ENCODE results near the gene CYP3A5. TPM values are rescaled to one million over a fixed set of nuclear protein-coding genes. Genes with fewer than 3 reads are reported as not detected.
"Not testable (repeated sequence)": the region's sequence is repeated elsewhere in the genome, so short reads cannot be mapped to it uniquely, and the experiment has no call there.

CYP3A5 gene
- total RNA-seq, 1 experiment from 2014 or later = not detected

DNA sequence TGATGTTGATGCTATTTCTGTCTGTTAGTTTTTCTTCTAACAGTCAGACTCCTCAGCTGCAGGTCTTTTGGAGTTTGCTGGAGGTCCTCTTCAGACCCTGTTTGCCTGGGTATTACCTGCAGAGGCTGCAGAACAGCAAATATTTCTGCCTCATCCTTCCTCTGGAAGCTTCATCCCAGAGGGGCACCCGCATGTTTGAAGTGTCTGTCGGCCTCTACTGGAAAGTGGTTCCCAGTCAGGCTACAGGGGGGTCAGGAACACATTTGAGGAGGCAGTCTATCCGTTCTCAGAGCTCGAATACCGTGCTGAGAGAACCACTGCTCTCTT, 13.3 kb upstream of the CYP3A5 start:
- Histone ChIP-seq H3K4me3 (ENCODE audit: low read length) (no peak overlapping the region), H3F3A (ENCODE audit: low read length, unreplicated experiment) (no peaks in the 10 kb centered on the region), H3K9me2 (replicated peaks; ENCODE audit: low read length) (no peaks in the 10 kb centered on the region), H4K20me1 (ENCODE audit: low read length) (no peaks in the 10 kb centered on the region), H3K4me2 (ENCODE audit: low read length) (no peak overlapping the region), H3K9me3 (ENCODE audit: low read length) (no peaks in the 10 kb centered on the region), H3K9ac (ENCODE audit: low read length) (no peak overlapping the region), H3K79me2 (ENCODE audit: low read length) (no peaks in the 10 kb centered on the region), H3K36me3 (ENCODE audit: low read depth, low read length) (no peaks in the 10 kb centered on the region), H2AFZ (ENCODE audit: low read length) (no peak overlapping the region), H3K27me3 (ENCODE audit: low read length) (no peaks in the 10 kb centered on the region), H3K27ac (ENCODE audit: low read length) (no peak overlapping the region), H3K4me1 (ENCODE audit: insufficient read depth, low read length) (no peaks in the 10 kb centered on the region)
- no peak for DNase-seq
- ChIA-PET CTCF (no interaction called here), POLR2A (ENCODE audit: unreplicated experiment) (no interaction called here)
- intact Hi-C loops (cut with micrococcal nuclease) = no loop called here
- ATAC-seq = no peak
- TF ChIP-seq, protein P1, sequence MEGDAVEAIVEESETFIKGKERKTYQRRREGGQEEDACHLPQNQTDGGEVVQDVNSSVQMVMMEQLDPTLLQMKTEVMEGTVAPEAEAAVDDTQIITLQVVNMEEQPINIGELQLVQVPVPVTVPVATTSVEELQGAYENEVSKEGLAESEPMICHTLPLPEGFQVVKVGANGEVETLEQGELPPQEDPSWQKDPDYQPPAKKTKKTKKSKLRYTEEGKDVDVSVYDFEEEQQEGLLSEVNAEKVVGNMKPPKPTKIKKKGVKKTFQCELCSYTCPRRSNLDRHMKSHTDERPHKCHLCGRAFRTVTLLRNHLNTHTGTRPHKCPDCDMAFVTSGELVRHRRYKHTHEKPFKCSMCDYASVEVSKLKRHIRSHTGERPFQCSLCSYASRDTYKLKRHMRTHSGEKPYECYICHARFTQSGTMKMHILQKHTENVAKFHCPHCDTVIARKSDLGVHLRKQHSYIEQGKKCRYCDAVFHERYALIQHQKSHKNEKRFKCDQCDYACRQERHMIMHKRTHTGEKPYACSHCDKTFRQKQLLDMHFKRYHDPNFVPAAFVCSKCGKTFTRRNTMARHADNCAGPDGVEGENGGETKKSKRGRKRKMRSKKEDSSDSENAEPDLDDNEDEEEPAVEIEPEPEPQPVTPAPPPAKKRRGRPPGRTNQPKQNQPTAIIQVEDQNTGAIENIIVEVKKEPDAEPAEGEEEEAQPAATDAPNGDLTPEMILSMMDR (conservative IDR thresholded peaks at IDR 0.05; ENCODE audit: low read depth, low read length) = no peak
- no peak for TF ChIP-seq EZH2phosphoT487 (IDR thresholded peaks at IDR 0.05; ENCODE audit: borderline replicate concordance, low read length)
- no peak for TF ChIP-seq EZH2 (IDR thresholded peaks at IDR 0.05; ENCODE audit: low read length, unreplicated experiment)
- no TSS peak for BruUV-seq (replicated peaks)

DNA sequence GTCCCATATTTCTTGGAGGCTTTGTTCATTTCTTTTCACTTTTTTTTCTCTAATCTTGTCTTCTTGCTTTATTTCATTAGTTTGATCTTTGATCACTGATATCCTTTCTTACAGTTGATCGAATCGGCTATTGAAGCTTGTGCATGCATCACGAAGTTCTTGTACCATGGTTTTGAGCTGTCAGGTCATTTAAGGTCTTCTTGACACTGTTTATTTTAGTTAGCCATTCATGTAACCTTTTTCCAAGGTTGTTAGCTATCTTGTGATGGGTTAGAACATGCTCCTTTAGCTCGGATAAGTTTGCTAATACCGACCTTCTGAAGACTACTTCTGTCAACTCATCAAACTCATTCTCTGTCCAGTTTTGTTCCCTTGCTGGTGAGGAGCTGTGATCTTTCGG, 12.8 kb upstream of the CYP3A5 start:
- POLR2A ChIA-PET (ENCODE audit: unreplicated experiment); intact Hi-C loops (cut with micrococcal nuclease): not testable (repeated sequence)

DNA sequence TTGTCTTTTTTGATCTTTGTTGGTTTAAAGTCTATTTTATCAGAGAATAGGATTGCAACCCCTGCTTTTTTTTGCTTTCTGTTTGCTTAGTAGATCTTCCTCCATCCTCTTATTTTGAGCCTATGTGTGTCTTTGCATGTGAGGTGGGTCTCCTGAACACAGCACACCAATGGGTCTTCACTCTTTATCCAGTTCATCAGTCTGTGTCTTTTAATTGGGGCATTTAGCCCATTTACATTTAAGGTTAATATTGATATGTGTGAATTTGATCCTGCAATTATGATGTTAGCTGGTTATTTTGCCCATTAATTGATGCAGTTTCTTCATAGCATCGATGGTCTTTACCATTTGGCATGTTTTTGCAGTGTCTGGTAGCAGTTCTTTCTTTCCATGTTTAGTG, 11.9 kb upstream of the CYP3A5 start:
- H2AFZ ChIP-seq (ENCODE audit: low read length); H3K27me3 ChIP-seq (ENCODE audit: low read length); H3F3A ChIP-seq (ENCODE audit: low read length, unreplicated experiment); CTCF ChIA-PET; H4K20me1 ChIP-seq (ENCODE audit: low read length); H3K9me3 ChIP-seq (ENCODE audit: low read length); H3K4me1 ChIP-seq (ENCODE audit: insufficient read depth, low read length); H3K27ac ChIP-seq (ENCODE audit: low read length); H3K9me2 ChIP-seq (replicated peaks; ENCODE audit: low read length); H3K79me2 ChIP-seq (ENCODE audit: low read length); BruUV-seq (replicated peaks); ATAC-seq; H3K4me3 ChIP-seq (ENCODE audit: low read length); H3K4me2 ChIP-seq (ENCODE audit: low read length); intact Hi-C loops (cut with micrococcal nuclease); H3K36me3 ChIP-seq (ENCODE audit: low read depth, low read length); H3K9ac ChIP-seq (ENCODE audit: low read length); POLR2A ChIA-PET (ENCODE audit: unreplicated experiment); DNase-seq: not testable (repeated sequence)

More for the DNA sequence above, 12.8 kb upstream of the CYP3A5 start:
- DNase-seq; H3K36me3 ChIP-seq (ENCODE audit: low read depth, low read length); ATAC-seq; BruUV-seq (replicated peaks); H3K4me2 ChIP-seq (ENCODE audit: low read length); H2AFZ ChIP-seq (ENCODE audit: low read length); H3F3A ChIP-seq (ENCODE audit: low read length, unreplicated experiment); H4K20me1 ChIP-seq (ENCODE audit: low read length); H3K9ac ChIP-seq (ENCODE audit: low read length); CTCF ChIA-PET; H3K4me3 ChIP-seq (ENCODE audit: low read length); H3K4me1 ChIP-seq (ENCODE audit: insufficient read depth, low read length); H3K27ac ChIP-seq (ENCODE audit: low read length); H3K9me2 ChIP-seq (replicated peaks; ENCODE audit: low read length); H3K79me2 ChIP-seq (ENCODE audit: low read length); H3K27me3 ChIP-seq (ENCODE audit: low read length); H3K9me3 ChIP-seq (ENCODE audit: low read length): not testable (repeated sequence)

DNA sequence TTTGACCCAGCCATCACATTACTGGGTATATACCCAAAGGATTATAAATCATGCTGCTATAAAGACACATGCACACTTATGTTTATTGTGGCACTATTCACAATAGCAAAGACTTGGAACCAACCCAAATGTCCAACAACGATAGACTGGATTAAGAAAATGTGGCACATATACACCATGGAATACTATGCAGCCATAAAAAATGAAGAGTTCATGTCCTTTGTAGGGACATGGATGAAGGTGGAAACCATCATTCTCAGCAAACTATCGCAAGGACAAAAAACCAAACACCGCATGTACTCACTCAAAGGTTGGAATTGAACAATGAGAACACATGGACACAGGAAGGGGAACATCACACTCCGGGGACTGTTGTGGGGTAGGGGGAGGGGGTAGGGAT, 11.1 kb upstream of the CYP3A5 start:
- H3K9ac ChIP-seq (ENCODE audit: low read length); H3K27me3 ChIP-seq (ENCODE audit: low read length); H3K4me2 ChIP-seq (ENCODE audit: low read length); H3K79me2 ChIP-seq (ENCODE audit: low read length); intact Hi-C loops (cut with micrococcal nuclease); H3K4me3 ChIP-seq (ENCODE audit: low read length); DNase-seq; H3K27ac ChIP-seq (ENCODE audit: low read length); CTCF ChIA-PET; H4K20me1 ChIP-seq (ENCODE audit: low read length); H3K9me2 ChIP-seq (replicated peaks; ENCODE audit: low read length); H3K9me3 ChIP-seq (ENCODE audit: low read length); H3K4me1 ChIP-seq (ENCODE audit: insufficient read depth, low read length); ATAC-seq; POLR2A ChIA-PET (ENCODE audit: unreplicated experiment); H3K36me3 ChIP-seq (ENCODE audit: low read depth, low read length); H3F3A ChIP-seq (ENCODE audit: low read length, unreplicated experiment); H2AFZ ChIP-seq (ENCODE audit: low read length); BruUV-seq (replicated peaks): not testable (repeated sequence)

DNA sequence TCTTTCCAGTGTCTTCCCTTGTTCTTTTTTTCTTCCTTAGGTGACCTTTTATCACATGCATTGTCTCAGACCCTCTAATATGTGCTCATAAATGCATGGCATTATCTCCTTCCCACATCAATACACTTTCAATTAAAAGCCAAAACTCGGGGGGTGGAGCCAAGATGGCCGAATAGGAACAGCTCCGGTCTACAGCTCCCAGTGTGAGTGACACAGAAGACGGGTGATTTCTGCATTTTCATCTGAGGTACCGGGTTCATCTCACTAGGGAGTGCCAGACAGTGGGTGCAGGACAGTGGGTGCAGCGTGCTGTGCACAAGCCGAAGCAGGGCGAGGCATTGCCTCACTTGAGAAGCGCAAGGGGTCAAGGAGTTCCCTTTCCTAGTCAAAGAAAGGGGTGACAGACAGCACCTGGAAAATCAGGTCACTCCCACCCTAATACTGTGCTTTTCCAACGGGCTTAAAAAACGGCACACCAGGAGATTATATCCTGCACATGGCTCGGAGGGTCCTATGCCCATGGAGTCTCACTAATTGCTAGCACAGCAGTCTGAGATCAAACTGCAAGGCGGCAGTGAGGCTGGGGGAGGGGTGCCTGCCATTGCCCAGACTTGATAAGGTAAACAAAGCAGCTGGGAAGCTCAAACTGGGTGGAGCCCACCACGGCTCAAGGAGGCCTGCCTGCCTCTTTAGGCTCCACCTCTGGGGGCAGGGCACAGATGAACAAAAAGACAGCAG, 6.2 kb upstream of the CYP3A5 start:
- CTCF ChIA-PET = not testable (repeated sequence)

More for the DNA sequence above, 6.2 kb upstream of the CYP3A5 start:
- H3K9me3 ChIP-seq (ENCODE audit: low read length); H3K9me2 ChIP-seq (replicated peaks; ENCODE audit: low read length); H3K9ac ChIP-seq (ENCODE audit: low read length); H3F3A ChIP-seq (ENCODE audit: low read length, unreplicated experiment); H3K36me3 ChIP-seq (ENCODE audit: low read depth, low read length); POLR2A ChIA-PET (ENCODE audit: unreplicated experiment); H4K20me1 ChIP-seq (ENCODE audit: low read length); intact Hi-C loops (cut with micrococcal nuclease); H3K27ac ChIP-seq (ENCODE audit: low read length); H3K79me2 ChIP-seq (ENCODE audit: low read length); H3K27me3 ChIP-seq (ENCODE audit: low read length); H3K4me3 ChIP-seq (ENCODE audit: low read length); H3K4me1 ChIP-seq (ENCODE audit: insufficient read depth, low read length); BruUV-seq (replicated peaks); DNase-seq; ATAC-seq; H3K4me2 ChIP-seq (ENCODE audit: low read length); H2AFZ ChIP-seq (ENCODE audit: low read length): not testable (repeated sequence)

Data from PC-3 (cell line).